Endothelial cell of umbilical vein (primary cell): Measurements from ENCODE around the gene YPEL5. TPM values are rescaled to one million over a fixed set of nuclear protein-coding genes. Genes with fewer than 3 reads are reported as not detected.

Experiments used
- BruUV-seq: library from RNA; stranded (reverse); fragments of 400-500 nt; replicated peaks from 2 replicates; lab custom pipeline; 2021; lab: Mats Ljungman, UMichigan
- CTCF ChIA-PET: fragments of 300-600, 350-600 bp; sonication (Branson Sonifier 250); formaldehyde crosslinking; loops from one replicate; lab custom pipeline; 2021; ENCODE audit warnings: antibody characterized with exemption, inconsistent platforms; lab: Charles Lee
- POLR2A ChIA-PET: fragments of 300-600, 350-600 bp; sonication (Branson Sonifier 250); formaldehyde crosslinking; loops from one replicate; lab custom pipeline; 2021; ENCODE audit warnings: antibody characterized with exemption, inconsistent platforms; lab: Charles Lee
- DNase-seq: peaks from one replicate; pipeline ENCODE4 v3.0.0-alpha.2; 2011; ENCODE audit warnings: low read depth, low spot score
- FAIRE-seq: peaks from 2 replicates; lab custom pipeline; 2011; peaks lifted over from hg19 to GRCh38; lab: Jason Lieb, UNC
- H2AFZ ChIP-seq: 2 replicates; pipeline ENCODE4 v1.6.0; 2012; ENCODE audit warnings: low read depth, low read length, control low read depth, inconsistent platforms
- H3K27ac ChIP-seq: 2 replicates; pipeline ENCODE4 v1.5.1; 2011; ENCODE audit warnings: low read depth, mild to moderate bottlenecking, control low read depth, low read length, moderate library complexity; ENCODE audit not compliant: insufficient read depth
- H3K27me3 ChIP-seq, 2 experiments: 2 replicates each; pipeline versions ENCODE4 v1.6.0 to v1.6.1; 2011; ENCODE audit warnings: low read length in 2 of 2, mixed read lengths in 1 of 2; ENCODE audit not compliant: control insufficient read depth in 2 of 2, insufficient read depth in 2 of 2
- H3K36me3 ChIP-seq, 2 experiments: 2 replicates in 1 of 2; 3 replicates in 1 of 2; pipeline ENCODE4 v1.5.1; 2011; ENCODE audit warnings: low read length in 2 of 2, mild to moderate bottlenecking in 1 of 2, moderate library complexity in 1 of 2; ENCODE audit not compliant: control insufficient read depth in 2 of 2, insufficient read depth in 2 of 2; ENCODE audit errors: extremely low read depth in 1 of 2
- H3K4me1 ChIP-seq: 3 replicates; pipeline ENCODE4 v1.5.1; 2011; ENCODE audit warnings: mild to moderate bottlenecking, low read length; ENCODE audit not compliant: control insufficient read depth, insufficient read depth; ENCODE audit errors: extremely low read depth
- H3K4me2 ChIP-seq: 2 replicates; pipeline ENCODE4 v1.6.1; 2011; ENCODE audit warnings: low read length, control low read depth, mixed read lengths; ENCODE audit not compliant: insufficient read depth
- H3K4me3 ChIP-seq, 3 experiments: fragments of 200-600 bp in 1 of 3; sonication (generic), shearing (Covaris generic) in 1 of 3; replicated peaks in 1 of 3; 2 replicates each; pipeline ENCODE4 v1.5.1; 2011 to 2016; ENCODE audit warnings: control low read depth in 3 of 3, low read length in 3 of 3, mild to moderate bottlenecking in 2 of 3, inconsistent platforms in 1 of 3, low read depth in 1 of 3, moderate library complexity in 1 of 3; ENCODE audit not compliant: insufficient read depth in 1 of 3
- H3K79me2 ChIP-seq: 2 replicates; pipeline ENCODE4 v1.6.0; 2012; ENCODE audit warnings: low read length, inconsistent platforms; ENCODE audit not compliant: control insufficient read depth, insufficient read depth
- H3K9ac ChIP-seq: replicated peaks from 2 replicates; pipeline ENCODE3; 2011; ENCODE audit warnings: low read length, control low read depth; ENCODE audit not compliant: insufficient read depth; ENCODE audit errors: extremely low read depth
- H3K9me1 ChIP-seq: replicated peaks from 3 replicates; pipeline ENCODE4 v1.6.0; 2011; ENCODE audit warnings: mild to moderate bottlenecking, low read length; ENCODE audit not compliant: control insufficient read depth, insufficient read depth; ENCODE audit errors: extremely low read depth
- H3K9me3 ChIP-seq: replicated peaks from 2 replicates; pipeline ENCODE4 v1.5.1; 2012; ENCODE audit warnings: low read length, inconsistent platforms; ENCODE audit not compliant: control insufficient read depth, insufficient read depth
- H4K20me1 ChIP-seq: replicated peaks from 2 replicates; pipeline ENCODE3; 2011; ENCODE audit warnings: mild to moderate bottlenecking, low read length; ENCODE audit not compliant: control insufficient read depth, insufficient read depth; ENCODE audit errors: extremely low read depth
- EZH2 ChIP-seq: IDR thresholded peaks from 2 replicates; pipeline ENCODE4 v1.6.1; 2012; ENCODE audit warnings: borderline replicate concordance, low read depth, mild to moderate bottlenecking, moderate library complexity, low read length, inconsistent platforms; ENCODE audit not compliant: severe bottlenecking
- FOS ChIP-seq: IDR thresholded peaks from 2 replicates; pipeline ENCODE4 v1.6.1; 2011; ENCODE audit warnings: mild to moderate bottlenecking, low read length, moderate library complexity, borderline replicate concordance; ENCODE audit not compliant: insufficient read depth
- GATA2 ChIP-seq: IDR thresholded peaks from 2 replicates; pipeline ENCODE4 v1.7.0; 2011; ENCODE audit warnings: low read depth, mild to moderate bottlenecking, moderate library complexity, mixed read lengths, low read length; ENCODE audit not compliant: insufficient read length, insufficient read depth
- JUN ChIP-seq: IDR thresholded peaks from 2 replicates; pipeline ENCODE4 v1.6.1; 2011; ENCODE audit warnings: borderline replicate concordance, low read depth; ENCODE audit not compliant: insufficient read length, insufficient read depth
- MYC ChIP-seq: IDR thresholded peaks from one replicate; pipeline ENCODE4 v1.6.1; 2011; ENCODE audit warnings: mild to moderate bottlenecking, low read depth, low read length
- POLR2A ChIP-seq: IDR thresholded peaks from 2 replicates; pipeline ENCODE4 v1.6.1; 2012; ENCODE audit warnings: low read depth, mild to moderate bottlenecking, control low read depth, low read length
- POLR2AphosphoS5 ChIP-seq: IDR thresholded peaks from 2 replicates; pipeline ENCODE4 v1.6.1; 2012; ENCODE audit warnings: low read depth, mild to moderate bottlenecking, control low read depth, low read length, moderate library complexity; ENCODE audit not compliant: insufficient read depth
- dilution Hi-C: fragments of 300-500 bp; cut with MboI; formaldehyde crosslinking; loops from one replicate; pipeline ENCODE4 v1.15.0; 2019; ENCODE audit warnings: low sequenced_read_pairs; ENCODE audit not compliant: extremely low pct_ligation_motif_present
- intact Hi-C: fragments of 100-400 bp; cut with micrococcal nuclease; formaldehyde crosslinking; loops from one replicate; pipeline ENCODE4 v1.10.0; 2022
- polyA plus RNA-seq, 4 experiments: library from polyadenylated mRNA; depleted of rRNA in 3 of 4; stranded (reverse) in 3 of 4; unstranded in 1 of 4; fragments of >200 nt; gene quantifications; 2 replicates each; pipeline versions ENCODE4 v1.2.1 to v1.2.3, GENCODE V29; 2011 to 2012; ENCODE audit warnings: missing spikeins in 1 of 4
- total RNA-seq: library from RNA; stranded (reverse); gene quantifications from 2 replicates; pipeline ENCODE4 v1.2.3, GENCODE V29; 2021
- TF ChIP-seq, protein P1 (sequence below), 2 donors: IDR thresholded peaks; 1 replicate in 1 of 2; 2 replicates in 1 of 2; pipeline ENCODE4 v1.5.1; 2011; ENCODE audit warnings: low read length in 2 of 2, mild to moderate bottlenecking in 2 of 2, moderate library complexity in 2 of 2, control low read depth in 1 of 2, inconsistent platforms in 1 of 2, low read depth in 1 of 2; ENCODE audit not compliant: insufficient read depth in 1 of 2; ENCODE audit errors: extremely low read depth in 1 of 2

YPEL5 gene
- total and polyA plus RNA-seq, 2 donors (not counting 3 experiments of a cell fraction or from before 2014, with no cell fraction given): 49.5 to 62.0 TPM

DNA sequence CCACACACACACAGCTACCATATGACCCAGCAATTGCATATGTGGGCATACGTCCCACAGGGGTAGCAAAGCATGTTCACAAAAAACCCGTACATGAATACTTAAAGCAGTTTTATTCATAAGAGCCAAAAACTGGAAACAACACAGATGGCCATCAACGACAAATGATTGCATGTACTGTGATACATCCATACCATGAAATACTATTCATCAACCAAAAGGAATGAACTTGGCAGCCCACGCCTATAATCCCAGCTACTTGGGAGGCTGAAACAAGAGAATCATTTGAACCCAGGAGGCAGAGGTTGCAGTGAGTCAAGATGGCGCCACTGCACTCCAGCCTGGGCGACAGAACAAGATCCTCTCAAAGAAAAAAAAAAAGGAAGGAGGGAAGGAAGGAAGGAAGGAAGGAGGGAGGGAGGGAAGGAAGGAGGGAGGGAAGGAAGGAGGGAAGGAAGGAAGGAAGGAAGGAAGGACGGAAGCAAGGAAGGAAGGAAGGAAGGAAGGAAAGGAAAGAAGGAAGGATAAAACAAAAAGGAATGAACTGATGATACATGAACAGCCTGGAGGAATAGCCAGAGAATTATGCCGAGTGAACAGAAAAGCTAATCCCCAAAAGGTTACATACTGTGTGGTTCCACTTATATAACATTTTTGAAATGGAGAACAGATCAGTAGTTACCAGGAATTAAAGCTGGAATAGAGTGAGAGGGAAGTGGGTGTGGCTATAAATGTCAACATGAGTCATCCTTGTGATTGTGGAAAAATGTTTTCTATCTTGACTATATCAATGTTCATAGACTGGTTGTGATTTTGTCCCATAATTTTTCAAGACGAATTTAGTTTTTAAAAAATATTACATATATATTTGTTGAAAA lies 19.6 kb upstream of the YPEL5 start:
- H2AFZ ChIP-seq: no peak overlapping the region
- H3K4me3 ChIP-seq: no peak overlapping the region
- intact Hi-C loops: no loop called here
- ChIA-PET CTCF (interaction anchor here (0.6 kb wide), 1 partner anchor 14 kb away, joined by 3 read pairs; no protein-coding TSS in a partner anchor), POLR2A (no interaction called here)
- H3K27ac ChIP-seq: no peak overlapping the region
- H3K9me1 ChIP-seq: no peaks in the 10 kb centered on the region
- no peak overlapping the region for H3K9ac ChIP-seq
- H3K4me2 ChIP-seq: no peak overlapping the region
- FAIRE-seq (no peak), DNase-seq (peak; percentile 8)
- TF ChIP-seq JUN: no peak
- no peak for TF ChIP-seq EZH2
- TF ChIP-seq MYC: no peak
- TF ChIP-seq POLR2AphosphoS5: no peak
- no peak for TF ChIP-seq GATA2
- no peak for TF ChIP-seq POLR2A
- TF ChIP-seq FOS: peak; percentile 46
- TF ChIP-seq, protein P1, sequence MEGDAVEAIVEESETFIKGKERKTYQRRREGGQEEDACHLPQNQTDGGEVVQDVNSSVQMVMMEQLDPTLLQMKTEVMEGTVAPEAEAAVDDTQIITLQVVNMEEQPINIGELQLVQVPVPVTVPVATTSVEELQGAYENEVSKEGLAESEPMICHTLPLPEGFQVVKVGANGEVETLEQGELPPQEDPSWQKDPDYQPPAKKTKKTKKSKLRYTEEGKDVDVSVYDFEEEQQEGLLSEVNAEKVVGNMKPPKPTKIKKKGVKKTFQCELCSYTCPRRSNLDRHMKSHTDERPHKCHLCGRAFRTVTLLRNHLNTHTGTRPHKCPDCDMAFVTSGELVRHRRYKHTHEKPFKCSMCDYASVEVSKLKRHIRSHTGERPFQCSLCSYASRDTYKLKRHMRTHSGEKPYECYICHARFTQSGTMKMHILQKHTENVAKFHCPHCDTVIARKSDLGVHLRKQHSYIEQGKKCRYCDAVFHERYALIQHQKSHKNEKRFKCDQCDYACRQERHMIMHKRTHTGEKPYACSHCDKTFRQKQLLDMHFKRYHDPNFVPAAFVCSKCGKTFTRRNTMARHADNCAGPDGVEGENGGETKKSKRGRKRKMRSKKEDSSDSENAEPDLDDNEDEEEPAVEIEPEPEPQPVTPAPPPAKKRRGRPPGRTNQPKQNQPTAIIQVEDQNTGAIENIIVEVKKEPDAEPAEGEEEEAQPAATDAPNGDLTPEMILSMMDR (IDR thresholded peaks at IDR 0.05; ENCODE audit: extremely low read depth in 1 of 2, insufficient read depth in 1 of 2, low read depth in 1 of 2, low read length in 2 of 2): no peak
- no peaks in the 10 kb centered on the region for H3K9me3 ChIP-seq
- no peaks in the 10 kb centered on the region for H3K4me1 ChIP-seq
- no peaks in the 10 kb centered on the region for H3K36me3 ChIP-seq
- no peaks in the 10 kb centered on the region for H3K79me2 ChIP-seq
- H3K27me3 ChIP-seq: peaks cover 0 to 8% of the 10 kb centered on the region in 2 experiments
- no TSS peak for BruUV-seq
- dilution Hi-C loops: no loop called here
- no peaks in the 10 kb centered on the region for H4K20me1 ChIP-seq
